Testis (tissue), 3 donors: ENCODE results near the gene DCK. TPM values are rescaled to one million over a fixed set of nuclear protein-coding genes. Genes with fewer than 3 reads are reported as not detected.

Source experiments
- DNase-seq: peaks from one replicate; pipeline ENCODE4 v3.0.0-alpha.2; 2019
- H3K27ac ChIP-seq, 2 donors: fragments of 200-600 bp; sonication (generic); one replicate each; pipeline ENCODE4 v1.5.1; 2019
- H3K27me3 ChIP-seq: fragments of 200-600 bp; sonication (generic); one replicate; pipeline ENCODE4 v1.5.1; 2019
- H3K36me3 ChIP-seq: fragments of 200-600 bp; sonication (generic); one replicate; pipeline ENCODE4 v1.5.1; 2017; ENCODE audit warnings: low read depth; ENCODE audit errors: missing control alignments
- H3K4me1 ChIP-seq: fragments of 200-600 bp; sonication (generic); one replicate; pipeline ENCODE4 v1.5.1; 2019
- H3K4me3 ChIP-seq, 2 donors: fragments of 200-600 bp; sonication (generic); one replicate each; pipeline ENCODE4 v1.5.1; 2017 to 2019
- H3K9me3 ChIP-seq: fragments of 200-600 bp; sonication (generic); one replicate; pipeline ENCODE4 v1.5.1; 2017
- CTCF ChIP-seq, 3 experiments: fragments of 450-650 bp in 2 of 3; fragments of 200-600 bp in 1 of 3; sonication (generic) in 1 of 3; IDR thresholded peaks; one replicate each; pipeline ENCODE4 v1.5.1; 2016 to 2019; ENCODE audit warnings: antibody characterized with exemption in 3 of 3, mild to moderate bottlenecking in 2 of 3, moderate library complexity in 1 of 3
- POLR2A ChIP-seq: fragments of 450-650 bp; IDR thresholded peaks from one replicate; pipeline ENCODE4 v1.6.1; 2017; ENCODE audit warnings: antibody characterized with exemption, mild to moderate bottlenecking, moderate library complexity
- WGBS, 2 donors: methylation state at CpG; one replicate each; pipeline ENCODE4 v1.1.5; 2018; 5-methylcytosine and 5-hydroxymethylcytosine counted together
- intact Hi-C: fragments of 100-400 bp; cut with DNase I; formaldehyde crosslinking; loops from one replicate; pipeline ENCODE4 v1.15.1; 2023; ENCODE audit warnings: low total_unique reads
- polyA plus RNA-seq: library from polyadenylated mRNA; stranded (reverse); fragments of 350-450 nt; fragmentation: Illumina TruSeq; extraction: RNeasy Lipid Tissue Mini Kit (QIAGEN cat#74804); gene quantifications from one replicate; pipeline ENCODE4 v1.2.3, GENCODE V29; 2014; ENCODE audit warnings: low read depth, low replicate concordance; ENCODE audit not compliant: insufficient read depth
- total RNA-seq, 2 donors: library from RNA; depleted of rRNA; stranded (reverse); fragments of >200 nt; gene quantifications; one replicate each; pipeline ENCODE4 v1.2.3, GENCODE V29; 2016

DCK gene
- total and polyA plus RNA-seq, 3 donors from 2014 or later, result 12.8 to 14.6 (median 13.0) TPM

- no peak for DNase-seq
- Histone ChIP-seq H3K4me1 (no peaks in the 10 kb centered on the region), H3K27ac (no peak overlapping the region), H3K9me3 (no peaks in the 10 kb centered on the region), H3K36me3 (no peaks in the 10 kb centered on the region), H3K4me3 (no peak overlapping the region), H3K27me3 (no peaks in the 10 kb centered on the region)
- intact Hi-C loops, result no loop called here
- whole genome bisulfite sequencing, 2 donors, result 84 to 87% methylated on average over 1 of the region's 1 CpG
- TF ChIP-seq CTCF (IDR thresholded peaks at IDR 0.05) (no peak), POLR2A (no peak)
Measured at GRCh38 chr4:71063711-71064110, 70.3 kb downstream of the DCK start.

- DNase-seq, result no peak
- Histone ChIP-seq H3K27ac (no peak overlapping the region), H3K36me3 (no peaks in the 10 kb centered on the region), H3K27me3 (no peaks in the 10 kb centered on the region), H3K9me3 (no peaks in the 10 kb centered on the region), H3K4me3 (no peak overlapping the region), H3K4me1 (no peaks in the 10 kb centered on the region)
- 88 to 91% methylated on average over 6 of the region's 6 CpGs for WGBS, 2 donors
- intact Hi-C loops, result no loop called here
- TF ChIP-seq POLR2A, result no peak
- TF ChIP-seq CTCF (IDR thresholded peaks at IDR 0.05), result no peak
Measured at GRCh38 chr4:71064521-71064920, 71.1 kb downstream of the DCK start.

DNA sequence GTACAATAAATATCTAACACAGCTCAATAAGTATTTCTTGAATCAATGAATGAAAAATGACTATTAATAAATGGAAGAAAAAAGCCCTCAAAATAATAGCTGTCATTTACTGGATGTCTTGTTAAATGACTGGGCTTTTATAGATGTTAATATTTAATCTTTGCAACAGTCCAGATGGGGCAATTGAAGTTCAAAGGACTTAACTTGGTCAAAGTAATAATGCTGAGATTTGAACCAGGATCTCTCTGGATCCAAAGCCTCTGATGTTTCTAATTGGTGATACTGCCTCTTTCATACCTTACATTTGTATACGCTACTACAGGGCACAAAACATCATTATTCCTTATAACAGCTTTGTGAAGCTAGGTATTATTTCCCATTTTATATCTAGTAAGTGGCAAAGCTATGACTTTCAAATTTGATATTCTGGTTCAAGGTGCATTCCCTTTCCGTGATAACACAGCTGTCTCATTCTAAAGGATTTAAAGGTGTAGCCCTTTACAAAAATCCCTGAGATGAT is 72.6 kb downstream of the DCK start:
- TF ChIP-seq CTCF (IDR thresholded peaks at IDR 0.05), result no peak
- TF ChIP-seq POLR2A, result no peak
- H3K27ac ChIP-seq, result no peak overlapping the region
- 86 to 97% methylated on average over 2 of the region's 2 CpGs for whole genome bisulfite sequencing, 2 donors
- no peak overlapping the region for H3K4me3 ChIP-seq
- no peaks in the 10 kb centered on the region for H3K9me3 ChIP-seq
- DNase-seq, result no peak
- no peaks in the 10 kb centered on the region for H3K27me3 ChIP-seq
- no peaks in the 10 kb centered on the region for H3K4me1 ChIP-seq
- intact Hi-C loops, result no loop called here
- H3K36me3 ChIP-seq, result no peaks in the 10 kb centered on the region

GRCh38 chr4:71066737-71067716 is 73.6 kb downstream of the DCK start:
- WGBS, 2 donors, result 84% methylated on average over 4 of the region's 4 CpGs
- H3K36me3 ChIP-seq, result no peaks in the 10 kb centered on the region
- no peak overlapping the region for H3K4me3 ChIP-seq
- H3K4me1 ChIP-seq, result no peaks in the 10 kb centered on the region
- H3K27me3 ChIP-seq, result no peaks in the 10 kb centered on the region
- H3K27ac ChIP-seq, result no peak overlapping the region
- no peaks in the 10 kb centered on the region for H3K9me3 ChIP-seq
- no peak for DNase-seq
- intact Hi-C loops, result no loop called here
- TF ChIP-seq CTCF (IDR thresholded peaks at IDR 0.05) (no peak), POLR2A (no peak)
